ENCODE data around the gene HLA-C. TPM values are rescaled to one million over a fixed set of nuclear protein-coding genes. Genes with fewer than 3 reads are reported as not detected.

Gene HLA-C
- total RNA-seq, 3 donors from 2014 or later (not counting 1 experiment from before 2014, with no cell fraction given), result 2,828 to 3,894 (median 3,245) TPM

DNA sequence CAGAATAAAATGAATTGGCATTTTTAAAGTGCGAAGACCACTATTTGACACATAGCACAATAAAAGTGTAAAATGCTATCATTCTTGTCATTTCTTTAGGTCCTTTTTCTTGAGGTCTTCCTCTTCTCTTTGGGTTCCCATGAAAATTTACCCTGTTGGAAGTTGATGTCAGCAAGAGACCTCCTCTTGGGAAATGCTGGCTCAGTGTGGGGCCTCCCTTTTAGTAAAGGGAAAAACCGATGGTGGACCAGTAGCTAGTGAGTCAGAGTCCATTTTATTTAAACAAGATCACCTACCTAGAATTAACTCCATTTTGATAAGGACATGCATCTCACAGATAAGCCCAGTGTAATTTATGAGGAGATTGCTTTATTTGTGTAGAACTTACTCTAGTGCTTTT, 37.7 kb upstream of the HLA-C start:
- peaks cover 31 to 37% of the 10 kb centered on the region in 2 donors for H3K27me3 Mint-ChIP-seq (ENCODE audit: low read depth in 2 of 2)
- DNase-seq (no peak), ATAC-seq (no peak)
- H3K36me3 ChIP-seq (ENCODE audit: control insufficient read depth, insufficient read depth, low read length), result no peaks in the 10 kb centered on the region
- H3K27ac ChIP-seq (ENCODE audit: low read length), result no peak overlapping the region
- H3K27ac Mint-ChIP-seq, result no peak overlapping the region
- H3K9me3 Mint-ChIP-seq, result no peaks in the 10 kb centered on the region
- H3K4me1 ChIP-seq (ENCODE audit: control insufficient read depth, insufficient read depth, low read length), result peaks cover 14% of the 10 kb centered on the region
- TF ChIP-seq, protein P1, sequence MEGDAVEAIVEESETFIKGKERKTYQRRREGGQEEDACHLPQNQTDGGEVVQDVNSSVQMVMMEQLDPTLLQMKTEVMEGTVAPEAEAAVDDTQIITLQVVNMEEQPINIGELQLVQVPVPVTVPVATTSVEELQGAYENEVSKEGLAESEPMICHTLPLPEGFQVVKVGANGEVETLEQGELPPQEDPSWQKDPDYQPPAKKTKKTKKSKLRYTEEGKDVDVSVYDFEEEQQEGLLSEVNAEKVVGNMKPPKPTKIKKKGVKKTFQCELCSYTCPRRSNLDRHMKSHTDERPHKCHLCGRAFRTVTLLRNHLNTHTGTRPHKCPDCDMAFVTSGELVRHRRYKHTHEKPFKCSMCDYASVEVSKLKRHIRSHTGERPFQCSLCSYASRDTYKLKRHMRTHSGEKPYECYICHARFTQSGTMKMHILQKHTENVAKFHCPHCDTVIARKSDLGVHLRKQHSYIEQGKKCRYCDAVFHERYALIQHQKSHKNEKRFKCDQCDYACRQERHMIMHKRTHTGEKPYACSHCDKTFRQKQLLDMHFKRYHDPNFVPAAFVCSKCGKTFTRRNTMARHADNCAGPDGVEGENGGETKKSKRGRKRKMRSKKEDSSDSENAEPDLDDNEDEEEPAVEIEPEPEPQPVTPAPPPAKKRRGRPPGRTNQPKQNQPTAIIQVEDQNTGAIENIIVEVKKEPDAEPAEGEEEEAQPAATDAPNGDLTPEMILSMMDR (IDR thresholded peaks at IDR 0.05), result no peak
- H3K4me1 Mint-ChIP-seq, result peaks cover 0 to 5% of the 10 kb centered on the region in 2 donors
- H3K4me3 ChIP-seq (ENCODE audit: low read length), result no peak overlapping the region
- H3K27me3 ChIP-seq (ENCODE audit: control insufficient read depth, insufficient read depth, low read length), result peaks cover 2% of the 10 kb centered on the region
- H3K9me3 ChIP-seq (ENCODE audit: control insufficient read depth, insufficient read depth, low read length), result no peaks in the 10 kb centered on the region
- peak overlapping the region; percentile 70 for H3K4me3 Mint-ChIP-seq
- no peaks in the 10 kb centered on the region for H3K36me3 Mint-ChIP-seq
- 100% methylated on average over 2 of the region's 2 CpGs for WGBS (ENCODE audit: insufficient coverage)
- intact Hi-C loops (cut with micrococcal nuclease), result no loop called here

DNA sequence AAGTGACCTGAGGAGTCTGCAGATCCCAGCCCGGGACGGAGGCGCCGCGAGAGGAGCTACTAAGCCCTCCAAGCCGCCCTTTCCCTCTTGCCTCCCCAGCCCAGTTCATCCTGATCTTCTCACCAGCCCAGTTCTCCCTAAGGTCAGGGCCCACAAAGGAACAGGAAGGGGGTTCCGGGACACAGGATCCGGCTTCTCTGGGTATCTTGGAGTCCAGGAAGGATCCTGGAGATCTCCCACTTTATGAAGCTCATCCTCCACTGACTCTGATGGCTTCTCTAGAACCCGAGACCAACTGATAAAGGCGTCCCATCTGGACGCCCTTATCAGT, 36.9 kb upstream of the HLA-C start:
- Histone ChIP-seq H3K4me3 (ENCODE audit: low read length) (peak overlapping the region; percentile 58), H3K9me3 (ENCODE audit: control insufficient read depth, insufficient read depth, low read length) (no peaks in the 10 kb centered on the region), H3K36me3 (ENCODE audit: control insufficient read depth, insufficient read depth, low read length) (no peaks in the 10 kb centered on the region), H3K27ac (ENCODE audit: low read length) (no peak overlapping the region), H3K4me1 (ENCODE audit: control insufficient read depth, insufficient read depth, low read length) (peaks cover 14% of the 10 kb centered on the region), H3K27me3 (ENCODE audit: control insufficient read depth, insufficient read depth, low read length) (peaks cover 2% of the 10 kb centered on the region)
- no peaks in the 10 kb centered on the region for H3K36me3 Mint-ChIP-seq
- H3K9me3 Mint-ChIP-seq, result no peaks in the 10 kb centered on the region
- H3K27me3 Mint-ChIP-seq (ENCODE audit: low read depth in 2 of 2), result peaks cover 36 to 42% of the 10 kb centered on the region in 2 donors
- ATAC-seq, result no peak
- peak overlapping the region in 1 of 2 donors; percentile 87 for H3K27ac Mint-ChIP-seq
- intact Hi-C loops (cut with micrococcal nuclease), result no loop called here
- 50% methylated on average over 11 of the region's 11 CpGs for WGBS (ENCODE audit: insufficient coverage)
- peak overlapping the region; percentile 40 for H3K4me3 Mint-ChIP-seq
- H3K4me1 Mint-ChIP-seq, result peaks cover 0 to 5% of the 10 kb centered on the region in 2 donors
- TF ChIP-seq, protein P1 (IDR thresholded peaks at IDR 0.05), result no peak
- DNase-seq, result no peak

DNA sequence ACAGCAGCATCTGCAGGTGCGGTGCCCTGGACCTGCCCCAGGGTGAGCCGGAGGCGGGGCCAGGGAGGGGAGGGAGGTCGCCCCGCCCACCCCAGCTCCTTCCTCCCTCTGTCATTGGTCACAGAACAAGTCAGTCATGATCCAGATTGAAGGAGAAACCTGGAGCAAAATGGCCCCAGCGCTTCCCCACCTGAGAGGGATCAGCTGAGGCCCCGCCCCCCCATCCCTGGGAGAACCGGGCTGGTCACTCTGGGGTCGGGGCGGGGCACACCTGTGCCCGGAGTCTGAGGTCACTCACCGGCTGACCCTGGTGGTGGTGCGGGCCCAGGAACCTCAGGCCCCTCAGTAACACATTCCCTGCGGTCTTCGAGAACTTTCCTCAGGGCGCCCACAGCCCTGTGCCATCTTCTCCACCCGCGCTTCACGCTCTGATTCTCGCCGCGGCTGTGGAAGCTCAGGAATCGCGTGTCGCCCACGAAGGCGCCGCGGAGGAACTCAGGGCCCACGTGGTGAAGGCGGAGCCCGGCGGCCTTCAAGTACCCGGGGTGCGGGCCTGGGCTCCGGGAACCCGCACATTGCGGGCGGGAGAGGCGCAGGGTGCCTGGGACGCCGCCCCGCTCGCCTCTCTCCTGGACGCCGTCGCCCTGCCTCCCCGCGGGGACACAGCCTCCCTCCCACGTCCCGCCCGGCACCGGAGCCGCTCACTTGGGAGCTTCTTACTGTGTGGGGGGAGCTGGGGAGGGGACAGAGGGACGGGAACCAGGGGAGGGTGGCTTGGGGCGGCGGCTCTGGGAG, 36.4 kb upstream of the HLA-C start:
- WGBS (ENCODE audit: insufficient coverage), result 4% methylated on average over 56 of the region's 57 CpGs
- H3K4me3 ChIP-seq (ENCODE audit: low read length), result peak overlapping the region; percentile 58
- H3K4me3 Mint-ChIP-seq, result peak overlapping the region; percentile 87
- ATAC-seq (peak; percentile 82 to 95 (median 94)), DNase-seq (peak; percentile 46 to 85)
- H3K27ac ChIP-seq (ENCODE audit: low read length), result no peak overlapping the region
- H3K36me3 ChIP-seq (ENCODE audit: control insufficient read depth, insufficient read depth, low read length), result no peaks in the 10 kb centered on the region
- TF ChIP-seq, protein P1 (IDR thresholded peaks at IDR 0.05), result no peak
- no peaks in the 10 kb centered on the region for H3K9me3 Mint-ChIP-seq
- no peaks in the 10 kb centered on the region for H3K9me3 ChIP-seq (ENCODE audit: control insufficient read depth, insufficient read depth, low read length)
- H3K4me1 Mint-ChIP-seq, result peaks cover 0 to 5% of the 10 kb centered on the region in 2 donors
- H3K4me1 ChIP-seq (ENCODE audit: control insufficient read depth, insufficient read depth, low read length), result peaks cover 14% of the 10 kb centered on the region
- no peaks in the 10 kb centered on the region for H3K36me3 Mint-ChIP-seq
- H3K27me3 ChIP-seq (ENCODE audit: control insufficient read depth, insufficient read depth, low read length), result peaks cover 2% of the 10 kb centered on the region
- H3K27me3 Mint-ChIP-seq (ENCODE audit: low read depth in 2 of 2), result peaks cover 41 to 48% of the 10 kb centered on the region in 2 donors
- intact Hi-C loops (cut with micrococcal nuclease), result no loop called here
- peak overlapping the region in 1 of 2 donors; percentile 87 for H3K27ac Mint-ChIP-seq

All from natural killer cell (primary cell).